ENCODE results near the gene PRICKLE2. TPM values are rescaled to one million over a fixed set of nuclear protein-coding genes. Genes with fewer than 3 reads are reported as not detected.

PRICKLE2 gene
- total and polyA plus RNA-seq, 8 donors = 34.3 to 48.2 (median 41.9) TPM

DNA sequence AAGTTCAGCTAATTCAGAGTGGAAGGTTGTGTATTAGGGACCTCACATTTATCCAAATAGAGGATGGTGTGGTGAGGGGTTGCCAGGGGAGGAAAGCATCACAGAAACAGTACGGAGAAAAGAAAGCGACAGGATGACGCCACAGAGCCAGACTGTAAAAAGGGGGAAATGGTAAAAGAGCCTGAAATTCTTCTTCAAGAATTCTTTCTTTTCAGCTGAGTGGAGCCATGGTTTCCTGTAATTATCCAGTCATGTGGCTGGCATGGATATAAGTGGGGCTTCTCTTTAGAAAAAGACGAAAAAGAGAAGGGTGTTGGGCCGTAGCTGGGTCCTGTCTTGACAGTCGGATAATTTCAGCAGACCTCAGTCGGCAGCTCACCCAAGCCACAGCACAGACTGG lies 177.5 kb downstream of the PRICKLE2 start:
- intact Hi-C loops (cut with DNase I) = no loop called here
- no peak for ATAC-seq
- Histone ChIP-seq H3K9me3 (no peaks in the 10 kb centered on the region), H3K27me3 (no peaks in the 10 kb centered on the region), H3K4me1 (no peaks in the 10 kb centered on the region), H3K36me3 (no peaks in the 10 kb centered on the region), H3K4me3 (no peak overlapping the region), H3K27ac (no peak overlapping the region)
- TF ChIP-seq, protein P1, sequence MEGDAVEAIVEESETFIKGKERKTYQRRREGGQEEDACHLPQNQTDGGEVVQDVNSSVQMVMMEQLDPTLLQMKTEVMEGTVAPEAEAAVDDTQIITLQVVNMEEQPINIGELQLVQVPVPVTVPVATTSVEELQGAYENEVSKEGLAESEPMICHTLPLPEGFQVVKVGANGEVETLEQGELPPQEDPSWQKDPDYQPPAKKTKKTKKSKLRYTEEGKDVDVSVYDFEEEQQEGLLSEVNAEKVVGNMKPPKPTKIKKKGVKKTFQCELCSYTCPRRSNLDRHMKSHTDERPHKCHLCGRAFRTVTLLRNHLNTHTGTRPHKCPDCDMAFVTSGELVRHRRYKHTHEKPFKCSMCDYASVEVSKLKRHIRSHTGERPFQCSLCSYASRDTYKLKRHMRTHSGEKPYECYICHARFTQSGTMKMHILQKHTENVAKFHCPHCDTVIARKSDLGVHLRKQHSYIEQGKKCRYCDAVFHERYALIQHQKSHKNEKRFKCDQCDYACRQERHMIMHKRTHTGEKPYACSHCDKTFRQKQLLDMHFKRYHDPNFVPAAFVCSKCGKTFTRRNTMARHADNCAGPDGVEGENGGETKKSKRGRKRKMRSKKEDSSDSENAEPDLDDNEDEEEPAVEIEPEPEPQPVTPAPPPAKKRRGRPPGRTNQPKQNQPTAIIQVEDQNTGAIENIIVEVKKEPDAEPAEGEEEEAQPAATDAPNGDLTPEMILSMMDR (IDR thresholded peaks at IDR 0.05) = no peak
- no peak for DNase-seq

DNA sequence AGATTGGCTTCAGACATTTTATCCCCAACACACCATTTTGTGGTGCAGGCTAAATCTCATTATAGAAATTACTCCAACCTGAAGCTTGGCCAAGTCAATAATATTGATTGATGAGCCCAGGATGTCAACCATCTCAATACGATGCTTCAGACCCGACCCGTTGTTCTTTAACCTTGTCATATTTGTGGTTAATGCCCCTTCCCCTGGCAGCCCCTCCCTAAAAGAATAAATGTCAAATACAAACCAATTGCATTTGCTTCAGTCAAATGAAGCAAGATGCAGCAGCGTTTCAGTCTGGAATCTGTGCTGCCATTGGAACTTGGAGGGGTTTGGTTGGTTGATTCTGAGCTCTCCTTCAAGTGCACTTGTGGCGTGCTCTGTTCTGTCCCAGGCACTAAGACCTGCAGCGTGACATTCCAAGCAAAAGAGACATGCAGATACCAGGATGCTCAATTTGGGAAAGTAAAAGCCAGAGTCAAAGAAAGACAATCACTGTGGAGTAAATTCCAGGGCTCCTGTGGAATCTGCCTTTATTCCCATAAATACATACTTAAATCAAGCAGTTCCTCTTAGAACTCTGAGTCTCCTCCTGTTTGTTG lies 178.2 kb downstream of the PRICKLE2 start:
- no peaks in the 10 kb centered on the region for H3K9me3 ChIP-seq
- TF ChIP-seq, protein P1 (IDR thresholded peaks at IDR 0.05) = no peak
- H3K27me3 ChIP-seq = no peaks in the 10 kb centered on the region
- no peak overlapping the region for H3K27ac ChIP-seq
- ATAC-seq (peak; percentile 74), DNase-seq (no peak)
- intact Hi-C loops (cut with DNase I) = no loop called here
- no peak overlapping the region for H3K4me3 ChIP-seq
- no peaks in the 10 kb centered on the region for H3K4me1 ChIP-seq
- H3K36me3 ChIP-seq = no peaks in the 10 kb centered on the region

DNA sequence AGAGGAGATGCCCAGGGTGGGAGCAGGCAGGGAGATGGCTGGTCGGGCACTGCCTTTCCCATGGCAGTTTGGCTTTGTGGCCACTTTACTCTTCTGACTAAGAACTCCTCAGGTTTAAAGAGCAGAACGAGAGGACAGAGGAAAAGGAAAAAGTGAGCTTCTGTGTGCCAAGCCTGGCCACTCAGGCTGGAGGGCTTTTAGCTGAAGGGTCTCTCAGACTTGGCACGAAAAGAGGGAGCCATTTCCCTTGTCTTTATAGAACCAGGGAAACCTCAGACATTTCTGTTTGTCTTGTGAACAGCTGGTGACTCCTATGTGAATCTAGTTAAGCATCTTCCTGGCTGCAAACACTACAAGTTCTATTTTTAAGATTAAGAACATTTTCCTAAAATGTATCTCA lies 178.7 kb downstream of the PRICKLE2 start:
- Histone ChIP-seq H3K4me3 (no peak overlapping the region), H3K9me3 (no peaks in the 10 kb centered on the region), H3K27me3 (peaks cover 0 to 4% of the 10 kb centered on the region in 2 donors), H3K27ac (no peak overlapping the region), H3K4me1 (no peaks in the 10 kb centered on the region), H3K36me3 (no peaks in the 10 kb centered on the region)
- intact Hi-C loops (cut with DNase I) = no loop called here
- TF ChIP-seq, protein P1 (IDR thresholded peaks at IDR 0.05) = no peak
- ATAC-seq = peak; percentile 64
- no peak for DNase-seq

DNA sequence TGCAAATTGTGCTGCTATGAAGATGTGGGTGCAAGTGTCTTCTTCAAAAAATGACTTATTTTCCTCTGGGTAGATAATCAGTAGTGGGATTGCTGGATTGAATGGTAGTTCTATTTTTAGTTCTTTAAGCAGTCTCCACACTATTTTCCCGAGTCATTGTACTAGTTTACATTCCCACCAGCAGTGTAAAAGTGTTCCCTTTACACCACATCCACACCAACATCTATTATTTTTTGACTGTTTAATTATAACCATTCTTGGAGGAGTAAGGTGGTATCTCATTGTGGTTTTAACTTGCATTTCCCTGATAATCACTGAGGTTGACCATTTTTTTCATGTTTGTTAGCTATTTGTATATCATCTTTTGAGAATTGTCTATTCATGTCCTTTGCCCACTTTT lies 182.3 kb downstream of the PRICKLE2 start:
- intact Hi-C loops (cut with DNase I) = no loop called here
- no peaks in the 10 kb centered on the region for H3K9me3 ChIP-seq
- no peaks in the 10 kb centered on the region for H3K36me3 ChIP-seq
- TF ChIP-seq, protein P1 (IDR thresholded peaks at IDR 0.05) = no peak
- no peak for DNase-seq
- H3K27ac ChIP-seq = no peak overlapping the region
- no peak for ATAC-seq
- H3K27me3 ChIP-seq = peaks cover 0 to 7% of the 10 kb centered on the region in 2 donors
- H3K4me1 ChIP-seq = no peaks in the 10 kb centered on the region
- H3K4me3 ChIP-seq = no peak overlapping the region

Other genes with a start within 250 kb of the PRICKLE2 start
- 10 to 100 TPM; 48.8 to 70.9 TPM for gene PSMD6, start 202.0 kb downstream of the PRICKLE2 start, total RNA-seq
- 100 to 1,000 TPM in 1 of 6 donors, 10 to 100 TPM in 5; 87.4 to 104 (median 96.4) TPM for gene PSMD6, start 202.0 kb downstream of the PRICKLE2 start, polyA plus RNA-seq (ENCODE audit: insufficient read length in 6 of 6)

Data from left lung (tissue), 10 donors.